Osteocyte (in vitro differentiated cells): Measurements from ENCODE around the gene PAQR4. TPM values are rescaled to one million over a fixed set of nuclear protein-coding genes. Genes with fewer than 3 reads are reported as not detected.

Source experiments
- DNase-seq: peaks from one replicate; pipeline ENCODE4 v3.0.0; 2021; ENCODE audit warnings: mixed read lengths; ENCODE audit not compliant: unreplicated experiment; ENCODE audit errors: extremely low spot score
- H3K27ac Mint-ChIP-seq: one replicate; pipeline ENCODE4 v1.8.0; 2021; ENCODE audit warnings: mild to moderate bottlenecking, mixed read lengths; ENCODE audit not compliant: unreplicated experiment
- H3K27me3 Mint-ChIP-seq: one replicate; pipeline ENCODE4 v1.8.0; 2021; ENCODE audit warnings: mixed read lengths; ENCODE audit not compliant: unreplicated experiment
- H3K36me3 Mint-ChIP-seq: one replicate; pipeline ENCODE4 v1.8.0; 2021; ENCODE audit warnings: mixed read lengths; ENCODE audit not compliant: unreplicated experiment
- H3K4me1 Mint-ChIP-seq: one replicate; pipeline ENCODE4 v1.8.0; 2021; ENCODE audit warnings: mixed read lengths; ENCODE audit not compliant: unreplicated experiment
- H3K4me3 Mint-ChIP-seq: one replicate; pipeline ENCODE4 v1.8.0; 2021; ENCODE audit warnings: mild to moderate bottlenecking, moderate library complexity, mixed read lengths; ENCODE audit not compliant: unreplicated experiment
- H3K9me3 Mint-ChIP-seq: one replicate; pipeline ENCODE4 v1.8.0; 2021; ENCODE audit warnings: mixed read lengths; ENCODE audit not compliant: unreplicated experiment
- CTCF ChIP-seq: fragments of 200-600 bp; sonication (generic); IDR thresholded peaks from 2 replicates; pipeline ENCODE4 v1.5.0; 2021; ENCODE audit warnings: antibody characterized with exemption, mild to moderate bottlenecking, moderate library complexity
- total RNA-seq: library from RNA; stranded (reverse); gene quantifications from 2 replicates; pipeline ENCODE4 v1.2.1, GENCODE V29; 2021

The PAQR4 gene
- total RNA-seq, 1 donor from 2014 or later: 8.4 TPM

- Mint-ChIP-seq H3K27me3 (peaks cover 2% of the 10 kb centered on the region), H3K9me3 (no peaks in the 10 kb centered on the region), H3K27ac (peak overlapping the region; percentile 96), H3K4me1 (peaks cover 40% of the 10 kb centered on the region), H3K4me3 (peak overlapping the region; percentile 86), H3K36me3 (peaks cover 2% of the 10 kb centered on the region)
- DNase-seq: peak; percentile 96
- no peak for TF ChIP-seq CTCF
Measured at GRCh38 chr16:3022208-3022683, 53.1 kb downstream of the PAQR4 start.

DNA sequence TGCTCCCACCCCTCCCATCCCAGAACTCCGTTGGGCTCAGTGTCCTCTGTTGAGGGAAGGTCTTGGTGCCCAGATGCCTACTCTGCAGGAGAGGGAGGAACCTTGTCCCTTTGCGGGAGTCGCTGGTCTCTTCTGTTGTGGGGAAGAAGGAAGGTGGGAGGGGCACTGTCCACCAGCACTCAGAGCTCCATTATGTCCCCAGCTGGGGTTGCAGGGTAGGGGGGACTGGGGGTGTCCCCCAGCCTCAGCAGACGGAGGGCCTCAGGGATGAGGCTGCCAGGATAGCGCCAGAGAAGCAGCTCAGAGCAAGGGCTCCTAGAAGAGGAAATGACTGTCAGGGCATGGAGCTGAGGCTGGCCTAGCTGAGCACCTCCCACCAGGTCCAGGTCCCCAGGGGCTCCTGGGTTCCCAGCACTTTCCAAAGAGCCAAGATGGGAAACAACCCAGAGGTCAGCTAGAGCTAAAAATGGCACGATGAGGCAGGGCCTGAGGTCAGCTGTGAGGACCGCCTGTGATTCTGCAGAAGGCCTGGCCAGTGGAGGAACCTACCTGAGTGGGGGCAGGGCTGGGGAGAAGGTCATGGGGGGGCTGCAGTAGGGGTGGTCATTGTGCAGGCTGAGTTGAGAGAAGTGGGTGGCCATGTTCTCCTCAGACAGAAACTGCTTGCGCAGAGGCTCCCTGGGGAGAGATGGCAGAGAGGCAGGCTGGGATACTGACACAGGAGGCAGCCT, 53.7 kb downstream of the PAQR4 start:
- H3K4me3 Mint-ChIP-seq: peak overlapping the region; percentile 86
- H3K4me1 Mint-ChIP-seq: peaks cover 40% of the 10 kb centered on the region
- TF ChIP-seq CTCF: no peak
- no peak for DNase-seq
- H3K27me3 Mint-ChIP-seq: peaks cover 2% of the 10 kb centered on the region
- H3K27ac Mint-ChIP-seq: peak overlapping the region; percentile 96
- peaks cover 2% of the 10 kb centered on the region for H3K36me3 Mint-ChIP-seq
- H3K9me3 Mint-ChIP-seq: no peaks in the 10 kb centered on the region

Other genes with a start within 250 kb of the PAQR4 start
- 4.2 and 5.5 TPM in 2 replicates for gene PRSS27, start 249.1 kb upstream of the PAQR4 start, total RNA-seq
- gene SRRM2, start 216.7 kb upstream of the PAQR4 start, total RNA-seq: 536 and 572 TPM in 2 replicates
- gene ELOB, start 192.1 kb upstream of the PAQR4 start, total RNA-seq: 264 and 287 TPM in 2 replicates
- not detected in 2 replicates for gene PRSS33, start 181.8 kb upstream of the PAQR4 start, total RNA-seq
- not detected in 2 replicates for gene PRSS41, start 170.9 kb upstream of the PAQR4 start, total RNA-seq
- not detected in 2 replicates for gene PRSS21, start 152.1 kb upstream of the PAQR4 start, total RNA-seq
- not detected in 2 replicates for gene ZG16B, start 139.0 kb upstream of the PAQR4 start, total RNA-seq
- not detected in 2 replicates for gene PRSS22, start 111.2 kb upstream of the PAQR4 start, total RNA-seq
- gene FLYWCH2, start 86.1 kb upstream of the PAQR4 start, total RNA-seq: 49.6 and 54.0 TPM in 2 replicates
- gene FLYWCH1, start 57.4 kb upstream of the PAQR4 start, total RNA-seq: 38.9 and 46.4 TPM in 2 replicates
- not detected in 2 replicates for gene KREMEN2, start 5.1 kb upstream of the PAQR4 start, total RNA-seq
- 10.4 and 14.0 TPM in 2 replicates for gene PKMYT1, start 11.1 kb downstream of the PAQR4 start, total RNA-seq
- gene CLDN9, start 43.6 kb downstream of the PAQR4 start, total RNA-seq: not detected in 2 replicates
- 0.32 TPM in 1 of 2 replicates, not detected in the other for gene CLDN6, start 48.8 kb downstream of the PAQR4 start, total RNA-seq
- gene TNFRSF12A, start 51.0 kb downstream of the PAQR4 start, total RNA-seq: 71.3 and 72.4 TPM in 2 replicates
- 133 and 139 TPM in 2 replicates for gene HCFC1R1, start 54.6 kb downstream of the PAQR4 start, total RNA-seq
- 36.6 and 40.1 TPM in 2 replicates for gene THOC6, start 54.7 kb downstream of the PAQR4 start, total RNA-seq
- not detected in 2 replicates for gene BICDL2, start 67.6 kb downstream of the PAQR4 start, total RNA-seq
- gene MMP25, start 77.2 kb downstream of the PAQR4 start, total RNA-seq: 3.0 and 3.6 TPM in 2 replicates
- 8.8 and 13.2 TPM in 2 replicates for gene IL32, start 96.3 kb downstream of the PAQR4 start, total RNA-seq
- gene ZSCAN10, start 129.9 kb downstream of the PAQR4 start, total RNA-seq: not detected in 2 replicates
- gene ZNF205, start 143.2 kb downstream of the PAQR4 start, total RNA-seq: 14.8 and 15.9 TPM in 2 replicates
- 13.4 and 14.3 TPM in 2 replicates for gene ZNF213, start 165.7 kb downstream of the PAQR4 start, total RNA-seq
- gene OR1F1, start 218.9 kb downstream of the PAQR4 start, total RNA-seq: not detected in 2 replicates